H1 (cell line): ENCODE measurements around the gene ZNF804B. TPM values are rescaled to one million over a fixed set of nuclear protein-coding genes. Genes with fewer than 3 reads are reported as not detected.

ENCODE experiments used
- CTCF ChIP-seq, 3 experiments: IDR thresholded peaks; 1 replicate in 2 of 3; 2 replicates in 1 of 3; pipeline versions ENCODE4 v1.5.1 to v1.6.1; 2011; ENCODE audit warnings: low read length in 3 of 3, mild to moderate bottlenecking in 3 of 3, inconsistent platforms in 2 of 3, low read depth in 1 of 3, moderate library complexity in 1 of 3; ENCODE audit not compliant: insufficient read depth in 1 of 3; ENCODE audit errors: control extremely low read depth in 1 of 3
- KDM1A ChIP-seq: fragments of 200-600, 300-600 bp; sonication (generic); IDR thresholded peaks from 2 replicates; pipeline ENCODE4 v1.7.1; 2016; ENCODE audit warnings: mild to moderate bottlenecking, low read length, borderline replicate concordance
- SAP30 ChIP-seq: fragments of 300-600 bp; sonication (generic); IDR thresholded peaks from 2 replicates; pipeline ENCODE4 v1.7.1; 2012; ENCODE audit warnings: low read length, moderate library complexity, mild to moderate bottlenecking, inconsistent platforms; ENCODE audit not compliant: insufficient read depth, insufficient replicate concordance
- SP2 ChIP-seq: IDR thresholded peaks from 2 replicates; pipeline ENCODE4 v1.6.1; 2012; ENCODE audit warnings: mild to moderate bottlenecking, low read length, inconsistent platforms
- polyA plus RNA-seq, 7 experiments: library from polyadenylated mRNA; depleted of rRNA in 3 of 7; stranded (reverse) in 5 of 7; unstranded in 2 of 7; fragments of >200 nt in 5 of 7; fragments of 200-250 nt in 2 of 7; gene quantifications; 1 replicate in 5 of 7; 2 replicates in 1 of 7; 4 replicates in 1 of 7; pipeline versions ENCODE4 v1.2.1 to v1.2.3, GENCODE V29; 2011 to 2013; ENCODE audit warnings: missing spikeins in 2 of 7, mixed read lengths in 2 of 7
- total RNA-seq: library from RNA; stranded (reverse); fragmentation: NEBNext Ultra II Directional; extraction: Animal tissue kit (Norgen Biotek cat#: 25700); gene quantifications from 2 replicates; pipeline ENCODE4 v1.2.1, GENCODE V29; 2021
- TF ChIP-seq, protein P1 (sequence below): fragments of 300-600 bp; sonication (generic); IDR thresholded peaks from 2 replicates; pipeline ENCODE4 v1.7.1; 2012; ENCODE audit warnings: low read length, moderate library complexity, mild to moderate bottlenecking, inconsistent platforms; ENCODE audit not compliant: insufficient replicate concordance

ZNF804B gene
- total and polyA plus RNA-seq, 2 of the 8 experiments (the other 6 are each of a cell fraction or from before 2014, with no cell fraction given), result not detected

DNA sequence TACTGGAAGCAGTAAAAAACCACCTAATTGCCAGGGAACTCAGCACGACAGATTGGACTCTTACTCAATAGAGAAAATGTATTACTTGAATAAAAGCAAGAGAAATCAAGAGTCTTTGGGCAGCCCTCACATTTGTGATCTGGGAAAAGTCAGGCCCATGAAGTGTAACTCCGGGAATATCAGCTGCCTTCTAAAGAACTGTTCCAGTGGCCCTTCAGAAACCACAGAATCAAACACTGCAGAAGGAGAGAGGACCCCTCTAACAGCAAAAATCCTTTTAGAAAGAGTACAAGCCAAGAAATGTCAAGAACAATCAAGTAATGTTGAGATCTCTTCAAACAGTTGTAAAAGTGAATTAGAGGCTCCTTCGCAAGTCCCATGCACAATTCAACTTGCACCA, 576.0 kb downstream of the ZNF804B start (continued):
- TF ChIP-seq SP2 (no peak), SAP30 (no peak), CTCF (IDR thresholded peaks at IDR 0.05; ENCODE audit: control extremely low read depth in 1 of 3, insufficient read depth in 1 of 3, low read depth in 1 of 3, low read length in 3 of 3) (no peak), KDM1A (no peak)
- TF ChIP-seq, protein P1, sequence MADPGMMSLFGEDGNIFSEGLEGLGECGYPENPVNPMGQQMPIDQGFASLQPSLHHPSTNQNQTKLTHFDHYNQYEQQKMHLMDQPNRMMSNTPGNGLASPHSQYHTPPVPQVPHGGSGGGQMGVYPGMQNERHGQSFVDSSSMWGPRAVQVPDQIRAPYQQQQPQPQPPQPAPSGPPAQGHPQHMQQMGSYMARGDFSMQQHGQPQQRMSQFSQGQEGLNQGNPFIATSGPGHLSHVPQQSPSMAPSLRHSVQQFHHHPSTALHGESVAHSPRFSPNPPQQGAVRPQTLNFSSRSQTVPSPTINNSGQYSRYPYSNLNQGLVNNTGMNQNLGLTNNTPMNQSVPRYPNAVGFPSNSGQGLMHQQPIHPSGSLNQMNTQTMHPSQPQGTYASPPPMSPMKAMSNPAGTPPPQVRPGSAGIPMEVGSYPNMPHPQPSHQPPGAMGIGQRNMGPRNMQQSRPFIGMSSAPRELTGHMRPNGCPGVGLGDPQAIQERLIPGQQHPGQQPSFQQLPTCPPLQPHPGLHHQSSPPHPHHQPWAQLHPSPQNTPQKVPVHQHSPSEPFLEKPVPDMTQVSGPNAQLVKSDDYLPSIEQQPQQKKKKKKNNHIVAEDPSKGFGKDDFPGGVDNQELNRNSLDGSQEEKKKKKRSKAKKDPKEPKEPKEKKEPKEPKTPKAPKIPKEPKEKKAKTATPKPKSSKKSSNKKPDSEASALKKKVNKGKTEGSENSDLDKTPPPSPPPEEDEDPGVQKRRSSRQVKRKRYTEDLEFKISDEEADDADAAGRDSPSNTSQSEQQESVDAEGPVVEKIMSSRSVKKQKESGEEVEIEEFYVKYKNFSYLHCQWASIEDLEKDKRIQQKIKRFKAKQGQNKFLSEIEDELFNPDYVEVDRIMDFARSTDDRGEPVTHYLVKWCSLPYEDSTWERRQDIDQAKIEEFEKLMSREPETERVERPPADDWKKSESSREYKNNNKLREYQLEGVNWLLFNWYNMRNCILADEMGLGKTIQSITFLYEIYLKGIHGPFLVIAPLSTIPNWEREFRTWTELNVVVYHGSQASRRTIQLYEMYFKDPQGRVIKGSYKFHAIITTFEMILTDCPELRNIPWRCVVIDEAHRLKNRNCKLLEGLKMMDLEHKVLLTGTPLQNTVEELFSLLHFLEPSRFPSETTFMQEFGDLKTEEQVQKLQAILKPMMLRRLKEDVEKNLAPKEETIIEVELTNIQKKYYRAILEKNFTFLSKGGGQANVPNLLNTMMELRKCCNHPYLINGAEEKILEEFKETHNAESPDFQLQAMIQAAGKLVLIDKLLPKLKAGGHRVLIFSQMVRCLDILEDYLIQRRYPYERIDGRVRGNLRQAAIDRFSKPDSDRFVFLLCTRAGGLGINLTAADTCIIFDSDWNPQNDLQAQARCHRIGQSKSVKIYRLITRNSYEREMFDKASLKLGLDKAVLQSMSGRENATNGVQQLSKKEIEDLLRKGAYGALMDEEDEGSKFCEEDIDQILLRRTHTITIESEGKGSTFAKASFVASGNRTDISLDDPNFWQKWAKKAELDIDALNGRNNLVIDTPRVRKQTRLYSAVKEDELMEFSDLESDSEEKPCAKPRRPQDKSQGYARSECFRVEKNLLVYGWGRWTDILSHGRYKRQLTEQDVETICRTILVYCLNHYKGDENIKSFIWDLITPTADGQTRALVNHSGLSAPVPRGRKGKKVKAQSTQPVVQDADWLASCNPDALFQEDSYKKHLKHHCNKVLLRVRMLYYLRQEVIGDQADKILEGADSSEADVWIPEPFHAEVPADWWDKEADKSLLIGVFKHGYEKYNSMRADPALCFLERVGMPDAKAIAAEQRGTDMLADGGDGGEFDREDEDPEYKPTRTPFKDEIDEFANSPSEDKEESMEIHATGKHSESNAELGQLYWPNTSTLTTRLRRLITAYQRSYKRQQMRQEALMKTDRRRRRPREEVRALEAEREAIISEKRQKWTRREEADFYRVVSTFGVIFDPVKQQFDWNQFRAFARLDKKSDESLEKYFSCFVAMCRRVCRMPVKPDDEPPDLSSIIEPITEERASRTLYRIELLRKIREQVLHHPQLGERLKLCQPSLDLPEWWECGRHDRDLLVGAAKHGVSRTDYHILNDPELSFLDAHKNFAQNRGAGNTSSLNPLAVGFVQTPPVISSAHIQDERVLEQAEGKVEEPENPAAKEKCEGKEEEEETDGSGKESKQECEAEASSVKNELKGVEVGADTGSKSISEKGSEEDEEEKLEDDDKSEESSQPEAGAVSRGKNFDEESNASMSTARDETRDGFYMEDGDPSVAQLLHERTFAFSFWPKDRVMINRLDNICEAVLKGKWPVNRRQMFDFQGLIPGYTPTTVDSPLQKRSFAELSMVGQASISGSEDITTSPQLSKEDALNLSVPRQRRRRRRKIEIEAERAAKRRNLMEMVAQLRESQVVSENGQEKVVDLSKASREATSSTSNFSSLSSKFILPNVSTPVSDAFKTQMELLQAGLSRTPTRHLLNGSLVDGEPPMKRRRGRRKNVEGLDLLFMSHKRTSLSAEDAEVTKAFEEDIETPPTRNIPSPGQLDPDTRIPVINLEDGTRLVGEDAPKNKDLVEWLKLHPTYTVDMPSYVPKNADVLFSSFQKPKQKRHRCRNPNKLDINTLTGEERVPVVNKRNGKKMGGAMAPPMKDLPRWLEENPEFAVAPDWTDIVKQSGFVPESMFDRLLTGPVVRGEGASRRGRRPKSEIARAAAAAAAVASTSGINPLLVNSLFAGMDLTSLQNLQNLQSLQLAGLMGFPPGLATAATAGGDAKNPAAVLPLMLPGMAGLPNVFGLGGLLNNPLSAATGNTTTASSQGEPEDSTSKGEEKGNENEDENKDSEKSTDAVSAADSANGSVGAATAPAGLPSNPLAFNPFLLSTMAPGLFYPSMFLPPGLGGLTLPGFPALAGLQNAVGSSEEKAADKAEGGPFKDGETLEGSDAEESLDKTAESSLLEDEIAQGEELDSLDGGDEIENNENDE, result no peak
